Stimulated activated naive CD4-positive, alpha-beta T cell treated with Interleukin-2 at 50 U/mL for 16 hours (primary cell): ENCODE measurements around the gene NUDT22.

Experiments used
- DNase-seq: peaks from one replicate; lab custom pipeline; 2025; lab: John Stamatoyannopoulos, UW

NUDT22 gene

GRCh38 chr11:64206457-64207255, 19.4 kb upstream of the NUDT22 start, which contains the start of gene FERMT3:
FERMT3 (plus strand) TSS chr11:64206721; CDS start chr11:64207365, 644 bp downstream.
- DNase-seq: peak; percentile 60

- DNase-seq: peak; percentile 83
Measured at GRCh38 chr11:64207256-64208085, 18.6 kb upstream of the NUDT22 start.

- no peak for DNase-seq
Measured at GRCh38 chr11:64208086-64208795, 17.8 kb upstream of the NUDT22 start.

- no peak for DNase-seq
Measured at GRCh38 chr11:64208796-64209562, 17.1 kb upstream of the NUDT22 start.

- no peak for DNase-seq
Measured at GRCh38 chr11:64209563-64209843, 16.6 kb upstream of the NUDT22 start.

GRCh38 chr11:64210301-64211020, 15.6 kb upstream of the NUDT22 start:
- no peak for DNase-seq

GRCh38 chr11:64211181-64211872, 14.7 kb upstream of the NUDT22 start:
- no peak for DNase-seq

- no peak for DNase-seq
Measured at GRCh38 chr11:64216879-64217278, 9.2 kb upstream of the NUDT22 start.

- DNase-seq: no peak
Measured at GRCh38 chr11:64218628-64219353, 7.3 kb upstream of the NUDT22 start.

GRCh38 chr11:64219354-64219684, 6.8 kb upstream of the NUDT22 start:
- DNase-seq: no peak

GRCh38 chr11:64219755-64220154, 6.3 kb upstream of the NUDT22 start:
- DNase-seq: no peak

GRCh38 chr11:64220271-64220670, 5.8 kb upstream of the NUDT22 start:
- DNase-seq: no peak

GRCh38 chr11:64220798-64221197, 5.3 kb upstream of the NUDT22 start:
- DNase-seq: no peak

- DNase-seq: no peak
Measured at GRCh38 chr11:64222651-64223000, 3.4 kb upstream of the NUDT22 start.

GRCh38 chr11:64223001-64223651, 2.9 kb upstream of the NUDT22 start:
- DNase-seq: no peak

- DNase-seq: no peak
Measured at GRCh38 chr11:64224151-64224890, 1.8 kb upstream of the NUDT22 start.

GRCh38 chr11:64224891-64225607, 1.0 kb upstream of the NUDT22 start:
- no peak for DNase-seq

- peak; percentile 52 for DNase-seq
Measured at GRCh38 chr11:64226507-64227051, 505 bp downstream of the NUDT22 start.
